Measurements from ENCODE around the gene ACIN1. TPM values are rescaled to one million over a fixed set of nuclear protein-coding genes. Genes with fewer than 3 reads are reported as not detected.
A peak's percentile ranks its signal among the peaks of the same experiment; 100 is the strongest.

ACIN1 gene
- total and polyA plus RNA-seq, 2 donors (not counting 1 experiment from before 2014, with no cell fraction given), result 75.1 to 94.0 TPM

GRCh38 chr14:23122086-23122485, 27.1 kb upstream of the ACIN1 start:
- Histone ChIP-seq H3K9me3 (ENCODE audit: control insufficient read depth, insufficient read depth, low read depth, low read length) (no peaks in the 10 kb centered on the region), H3K9ac (ENCODE audit: insufficient read depth, low read length) (no peak overlapping the region), H4K20me1 (ENCODE audit: control insufficient read depth, extremely low read depth, insufficient read depth, low read length) (no peaks in the 10 kb centered on the region), H2AFZ (ENCODE audit: low read length) (no peak overlapping the region), H3K4me2 (ENCODE audit: extremely low read depth, insufficient read depth, low read length) (no peak overlapping the region), H3K4me1 (ENCODE audit: control insufficient read depth, extremely low read depth, insufficient read depth, low read length) (peaks cover 3% of the 10 kb centered on the region), H3K79me2 (ENCODE audit: control insufficient read depth, insufficient read depth, low read length) (no peaks in the 10 kb centered on the region), H3K27ac (ENCODE audit: insufficient read depth, low read length) (no peak overlapping the region), H3K4me3 (replicated peaks in 1 of 4; ENCODE audit: control extremely low read depth in 1 of 4, insufficient read depth in 1 of 4, low read depth in 3 of 4, low read length in 4 of 4) (no peak overlapping the region), H3K27me3 (ENCODE audit: control insufficient read depth, insufficient read depth, low read length) (no peaks in the 10 kb centered on the region), H3K36me3 (ENCODE audit: control insufficient read depth, insufficient read depth, low read length) (no peaks in the 10 kb centered on the region)
- no peak for TF ChIP-seq CTCF (conservative IDR thresholded peaks at IDR 0.05 in 1 of 2, IDR thresholded peaks at IDR 0.05 in 1 of 2; ENCODE audit: low read depth in 1 of 2, low read length in 2 of 2)
- TF ChIP-seq EZH2 (IDR thresholded peaks at IDR 0.05; ENCODE audit: low read length, missing control alignments), result no peak
- DNase-seq (ENCODE audit: low read depth in 2 of 2), result no peak

DNA sequence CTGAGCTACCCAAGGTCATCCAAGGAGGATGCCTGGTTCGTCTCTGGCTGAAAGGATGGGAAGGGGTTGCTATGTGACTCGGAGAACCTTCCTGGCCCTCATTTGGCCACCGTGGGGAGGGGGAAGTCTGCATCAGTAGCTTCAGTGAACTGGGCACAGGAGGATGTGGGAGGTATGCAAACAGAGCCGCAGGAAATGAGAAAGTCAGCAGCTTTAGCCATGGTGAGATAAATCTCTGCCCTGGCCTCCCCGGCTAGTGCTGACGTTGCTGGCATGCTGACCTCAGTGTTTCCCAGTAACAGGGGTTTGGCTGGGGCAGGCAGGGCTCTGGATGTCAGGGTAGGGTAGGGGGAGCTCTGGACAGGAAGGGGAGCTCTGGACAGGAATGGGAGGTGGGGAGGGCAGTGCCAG, 26.4 kb upstream of the ACIN1 start:
- peaks cover 3% of the 10 kb centered on the region for H3K4me1 ChIP-seq (ENCODE audit: control insufficient read depth, extremely low read depth, insufficient read depth, low read length)
- no peaks in the 10 kb centered on the region for H3K36me3 ChIP-seq (ENCODE audit: control insufficient read depth, insufficient read depth, low read length)
- DNase-seq (ENCODE audit: low read depth in 2 of 2), result peak; percentile 54 to 82
- TF ChIP-seq EZH2 (IDR thresholded peaks at IDR 0.05; ENCODE audit: low read length, missing control alignments) (no peak), CTCF (conservative IDR thresholded peaks at IDR 0.05 in 1 of 2, IDR thresholded peaks at IDR 0.05 in 1 of 2; ENCODE audit: low read depth in 1 of 2, low read length in 2 of 2) (no peak)
- H3K79me2 ChIP-seq (ENCODE audit: control insufficient read depth, insufficient read depth, low read length), result no peaks in the 10 kb centered on the region
- H2AFZ ChIP-seq (ENCODE audit: low read length), result peak overlapping the region; percentile 24
- no peak overlapping the region for H3K4me3 ChIP-seq (replicated peaks in 1 of 4; ENCODE audit: control extremely low read depth in 1 of 4, insufficient read depth in 1 of 4, low read depth in 3 of 4, low read length in 4 of 4)
- H3K27ac ChIP-seq (ENCODE audit: insufficient read depth, low read length), result peak overlapping the region; percentile 24
- no peaks in the 10 kb centered on the region for H4K20me1 ChIP-seq (ENCODE audit: control insufficient read depth, extremely low read depth, insufficient read depth, low read length)
- no peak overlapping the region for H3K9ac ChIP-seq (ENCODE audit: insufficient read depth, low read length)
- no peaks in the 10 kb centered on the region for H3K27me3 ChIP-seq (ENCODE audit: control insufficient read depth, insufficient read depth, low read length)
- H3K4me2 ChIP-seq (ENCODE audit: extremely low read depth, insufficient read depth, low read length), result no peak overlapping the region
- no peaks in the 10 kb centered on the region for H3K9me3 ChIP-seq (ENCODE audit: control insufficient read depth, insufficient read depth, low read depth, low read length)

GRCh38 chr14:23120541-23121251, 25.8 kb upstream of the ACIN1 start:
- no peak overlapping the region for H3K9ac ChIP-seq (ENCODE audit: insufficient read depth, low read length)

More at GRCh38 chr14:23120541-23121251, 25.8 kb upstream of the ACIN1 start:
- no peak overlapping the region for H3K27ac ChIP-seq (ENCODE audit: insufficient read depth, low read length)
- no peak overlapping the region for H2AFZ ChIP-seq (ENCODE audit: low read length)
- DNase-seq (ENCODE audit: low read depth in 2 of 2), result peak; percentile 70 to 85
- H3K4me3 ChIP-seq (replicated peaks in 1 of 4; ENCODE audit: control extremely low read depth in 1 of 4, insufficient read depth in 1 of 4, low read depth in 3 of 4, low read length in 4 of 4), result no peak overlapping the region
- H3K4me1 ChIP-seq (ENCODE audit: control insufficient read depth, extremely low read depth, insufficient read depth, low read length), result peaks cover 3% of the 10 kb centered on the region
- no peaks in the 10 kb centered on the region for H3K27me3 ChIP-seq (ENCODE audit: control insufficient read depth, insufficient read depth, low read length)
- no peaks in the 10 kb centered on the region for H3K36me3 ChIP-seq (ENCODE audit: control insufficient read depth, insufficient read depth, low read length)
- TF ChIP-seq EZH2 (IDR thresholded peaks at IDR 0.05; ENCODE audit: low read length, missing control alignments), result no peak
- peak; percentile 100 for TF ChIP-seq CTCF (conservative IDR thresholded peaks at IDR 0.05 in 1 of 2, IDR thresholded peaks at IDR 0.05 in 1 of 2; ENCODE audit: low read depth in 1 of 2, low read length in 2 of 2)
- H3K79me2 ChIP-seq (ENCODE audit: control insufficient read depth, insufficient read depth, low read length), result no peaks in the 10 kb centered on the region
- H3K9me3 ChIP-seq (ENCODE audit: control insufficient read depth, insufficient read depth, low read depth, low read length), result no peaks in the 10 kb centered on the region
- no peaks in the 10 kb centered on the region for H4K20me1 ChIP-seq (ENCODE audit: control insufficient read depth, extremely low read depth, insufficient read depth, low read length)
- no peak overlapping the region for H3K4me2 ChIP-seq (ENCODE audit: extremely low read depth, insufficient read depth, low read length)

All from fibroblast of lung (primary cell).